Lower lobe of right lung (tissue), 2 donors: ENCODE results near the gene TRIM43. TPM values are rescaled to one million over a fixed set of nuclear protein-coding genes. Genes with fewer than 3 reads are reported as not detected.
"Not testable (repeated sequence)": the region's sequence is repeated elsewhere in the genome, so short reads cannot be mapped to it uniquely, and the experiment has no call there.

Source experiments
- ATAC-seq, 2 donors: fragments of 200-7000 bp; cut with Tn5 transposase; one replicate each; pipeline ENCODE4 v1.9.1; 2020 to 2022; ENCODE audit warnings: mild to moderate bottlenecking in 2 of 2, moderate library complexity in 2 of 2
- DNase-seq: peaks from one replicate; pipeline ENCODE4 v3.0.0-alpha.2; 2020
- H3K27ac ChIP-seq: fragments of 200-600 bp; one replicate; pipeline ENCODE4 v1.8.0; 2022
- H3K27me3 ChIP-seq: fragments of 200-600 bp; one replicate; pipeline ENCODE4 v1.8.0; 2022; ENCODE audit warnings: low read depth
- H3K36me3 ChIP-seq: fragments of 200-600 bp; one replicate; pipeline ENCODE4 v1.8.0; 2022; ENCODE audit warnings: mild to moderate bottlenecking
- H3K4me1 ChIP-seq: fragments of 200-600 bp; one replicate; pipeline ENCODE4 v1.8.0; 2022
- H3K4me3 ChIP-seq: fragments of 200-600 bp; one replicate; pipeline ENCODE4 v1.8.0; 2022; ENCODE audit warnings: mild to moderate bottlenecking
- H3K9me3 ChIP-seq: fragments of 200-600 bp; one replicate; pipeline ENCODE4 v1.8.0; 2022
- intact Hi-C: fragments of 100-400 bp; cut with DNase I; formaldehyde crosslinking; loops from one replicate; pipeline ENCODE4 v1.11.0; 2022
- total RNA-seq: library from RNA; stranded (reverse); fragmentation: NEBNext Ultra II Directional; extraction: Animal tissue kit (Norgen Biotek cat#: 25700); gene quantifications from one replicate; pipeline ENCODE4 v1.2.1, GENCODE V29; 2021
- donor health status: DM: no; HTN: yes; CAD: no; lungs with severe emphysema.

TRIM43 gene
- total RNA-seq, 1 donor from 2014 or later = not detected

DNA sequence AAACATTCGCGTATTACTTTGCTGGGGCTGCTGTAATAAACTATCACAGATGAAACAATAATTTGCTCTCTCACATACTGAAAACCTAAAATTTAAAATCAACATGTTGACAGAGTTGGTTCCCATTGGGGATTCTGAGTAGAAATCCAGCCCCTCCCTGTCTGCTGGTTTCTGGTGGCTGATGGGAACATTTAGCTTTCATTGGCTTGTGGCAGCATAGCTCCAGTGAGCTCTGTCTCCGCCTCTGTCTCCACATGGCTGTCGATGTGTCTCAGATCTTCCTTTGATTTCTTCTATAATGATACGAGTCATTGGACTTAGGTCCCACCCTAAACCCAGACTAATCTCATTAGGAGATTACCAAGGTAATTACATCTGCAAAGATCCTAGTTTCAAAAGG is 30.9 kb downstream of the TRIM43 start:
- H3K9me3 ChIP-seq, H3K36me3 ChIP-seq, ATAC-seq, H3K27me3 ChIP-seq, H3K27ac ChIP-seq, H3K4me1 ChIP-seq, DNase-seq, intact Hi-C loops, H3K4me3 ChIP-seq: not testable (repeated sequence)

DNA sequence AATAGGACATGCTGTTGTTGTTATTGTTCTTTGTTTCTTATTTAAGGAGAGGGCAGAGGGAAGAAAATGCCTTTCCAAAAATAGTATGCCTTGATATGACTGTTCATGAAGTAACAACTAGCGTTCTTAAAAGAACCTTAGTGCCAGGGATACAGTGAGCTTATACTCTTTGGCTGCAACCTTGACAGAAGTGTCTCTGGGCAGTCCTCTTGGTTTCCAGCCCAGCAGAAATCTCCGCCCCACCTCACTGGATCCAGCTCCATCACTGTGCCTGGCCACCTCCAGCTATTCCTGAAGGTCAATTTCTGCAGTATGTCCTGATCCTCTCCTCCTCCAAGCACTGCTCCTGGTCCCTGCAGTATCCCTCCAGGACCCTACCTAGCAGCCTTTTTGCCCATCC is 39.2 kb downstream of the TRIM43 start:
- ATAC-seq, H3K27ac ChIP-seq, H3K36me3 ChIP-seq, H3K4me1 ChIP-seq, DNase-seq, H3K4me3 ChIP-seq, intact Hi-C loops, H3K27me3 ChIP-seq, H3K9me3 ChIP-seq: not testable (repeated sequence)

DNA sequence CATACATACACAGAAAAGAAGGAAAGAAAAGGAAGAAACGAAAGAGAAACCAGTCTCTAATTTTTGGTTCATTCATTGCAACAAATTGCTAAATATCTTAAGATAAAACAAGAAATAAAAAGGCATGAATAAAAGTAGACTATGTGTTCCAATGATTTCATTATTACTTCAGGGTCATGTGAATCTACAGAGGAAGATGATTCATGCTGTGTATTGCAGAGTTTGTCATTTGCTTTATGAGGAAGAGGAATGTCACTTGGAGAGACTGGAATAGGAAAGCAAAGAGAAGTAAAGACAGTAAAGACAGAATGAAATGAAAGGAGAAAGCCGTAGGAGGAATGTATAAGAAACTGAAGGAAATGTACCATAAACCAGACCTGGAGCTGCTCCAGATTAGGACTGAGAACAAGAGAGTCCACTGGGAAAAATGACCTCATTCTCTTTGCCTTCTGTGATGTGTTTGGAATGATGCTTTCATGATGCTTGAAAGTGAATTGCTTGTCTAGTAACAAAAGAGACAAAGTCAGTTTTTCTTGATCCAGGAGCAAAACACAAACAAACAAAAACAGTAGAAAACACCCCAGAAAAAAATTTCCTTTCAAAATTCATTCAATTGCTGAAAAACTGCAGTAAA is 41.9 kb downstream of the TRIM43 start:
- H3K4me3 ChIP-seq, H3K27ac ChIP-seq, H3K9me3 ChIP-seq, intact Hi-C loops, H3K36me3 ChIP-seq, DNase-seq, H3K4me1 ChIP-seq, H3K27me3 ChIP-seq: not testable (repeated sequence)
- peak; percentile 42 to 54 for ATAC-seq

DNA sequence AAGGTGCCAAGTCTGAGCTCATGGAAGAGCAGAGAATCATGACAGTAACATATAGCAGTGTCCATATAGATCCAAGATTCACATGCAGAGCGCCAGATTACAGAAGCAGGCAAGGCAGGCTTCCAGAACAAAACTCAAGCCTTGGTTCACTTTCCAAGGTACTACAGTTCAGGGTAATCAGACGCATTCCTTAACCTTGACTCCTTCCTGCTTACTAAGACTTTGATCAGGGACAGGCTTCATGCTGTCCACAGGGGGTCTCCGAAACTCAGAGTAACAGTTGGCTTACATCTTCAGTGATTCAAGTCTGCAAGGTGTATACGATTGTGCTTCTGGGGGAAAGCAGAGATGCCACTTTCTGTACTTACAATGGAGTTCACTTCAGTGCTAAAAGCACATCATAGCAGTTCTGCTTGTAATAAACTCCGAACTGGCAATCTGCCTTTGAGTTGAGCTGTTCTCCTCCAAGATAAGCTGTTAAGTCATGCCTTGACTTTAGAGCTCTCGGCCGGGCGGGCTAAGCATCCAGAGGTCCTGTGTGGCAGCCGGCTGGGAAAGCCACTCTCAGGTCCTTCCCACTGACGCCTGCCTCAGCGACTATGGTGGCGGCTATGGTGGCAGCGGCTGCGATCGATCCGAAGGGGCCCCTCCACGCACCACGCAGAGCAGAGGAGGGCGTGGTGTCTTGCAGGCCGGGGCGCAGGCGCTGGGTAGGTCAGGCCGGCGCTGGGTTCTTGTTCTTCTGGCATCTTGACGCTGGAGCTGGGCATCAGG is 48.9 kb downstream of the TRIM43 start:
- DNase-seq, H3K4me3 ChIP-seq, intact Hi-C loops, H3K36me3 ChIP-seq, H3K27me3 ChIP-seq, H3K27ac ChIP-seq, H3K4me1 ChIP-seq, H3K9me3 ChIP-seq: not testable (repeated sequence)
- ATAC-seq = peak; percentile 62 to 78

DNA sequence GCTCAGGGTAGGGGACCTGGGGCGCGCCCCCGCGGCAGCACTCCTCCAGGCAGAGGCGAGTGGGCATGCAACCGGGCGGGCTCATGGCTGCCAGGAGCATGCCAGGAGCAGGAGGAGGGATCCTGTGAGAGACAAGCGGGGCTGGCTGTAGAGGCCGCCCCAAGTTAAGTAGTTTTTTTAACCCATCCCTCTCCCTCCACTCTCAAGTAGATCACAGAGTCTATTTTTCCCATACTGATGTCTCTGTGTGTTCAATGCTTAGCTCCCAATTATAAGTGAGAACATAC is 49.4 kb downstream of the TRIM43 start:
- H3K27me3 ChIP-seq, H3K36me3 ChIP-seq, H3K4me1 ChIP-seq, H3K4me3 ChIP-seq, H3K9me3 ChIP-seq, DNase-seq, H3K27ac ChIP-seq, intact Hi-C loops: not testable (repeated sequence)
- peak; percentile 55 to 61 for ATAC-seq

DNA sequence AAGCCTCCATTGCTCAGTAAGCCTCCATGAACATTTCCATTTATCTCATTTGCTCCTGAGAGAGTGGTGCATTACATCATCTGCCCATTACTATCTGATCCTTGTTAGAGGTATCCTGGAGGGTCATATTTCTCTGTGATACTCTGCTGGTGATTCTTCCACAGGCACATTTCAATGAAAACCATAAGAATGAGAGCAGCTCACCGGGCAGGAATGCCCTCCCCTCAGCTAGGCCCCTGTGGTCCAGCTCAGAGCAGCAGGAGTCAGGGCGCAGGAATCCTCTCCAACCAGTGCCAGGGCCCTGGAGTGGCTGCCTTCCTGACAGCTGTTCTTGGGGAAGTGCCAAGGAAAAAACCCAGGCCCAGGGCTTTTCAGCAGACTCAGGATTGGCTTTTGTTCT is 50.0 kb downstream of the TRIM43 start:
- H3K27ac ChIP-seq, H3K27me3 ChIP-seq, H3K4me3 ChIP-seq, DNase-seq, intact Hi-C loops, H3K9me3 ChIP-seq, H3K4me1 ChIP-seq, H3K36me3 ChIP-seq: not testable (repeated sequence)
- ATAC-seq = peak; percentile 64 to 74

DNA sequence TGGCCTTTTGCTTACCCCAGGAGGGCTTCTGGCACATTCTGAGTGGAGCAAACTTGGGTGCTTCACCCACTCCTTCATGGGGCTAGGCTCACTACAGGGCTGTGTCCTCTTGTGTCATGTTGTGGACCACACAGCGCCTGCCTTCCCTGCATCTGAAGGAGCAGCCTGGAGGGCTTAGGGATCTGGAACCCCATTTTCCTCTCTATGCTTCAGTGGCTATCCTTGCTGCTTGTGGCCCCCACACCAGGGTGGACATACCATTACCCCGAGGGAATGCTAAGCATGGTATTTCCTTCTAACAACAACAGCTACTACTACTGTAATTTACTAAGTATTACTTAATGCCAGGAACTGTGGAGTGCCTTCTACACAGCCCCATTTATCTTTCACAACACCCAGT is 50.6 kb downstream of the TRIM43 start:
- intact Hi-C loops, ATAC-seq, H3K27me3 ChIP-seq, H3K36me3 ChIP-seq, DNase-seq, H3K9me3 ChIP-seq, H3K27ac ChIP-seq, H3K4me3 ChIP-seq, H3K4me1 ChIP-seq: not testable (repeated sequence)

DNA sequence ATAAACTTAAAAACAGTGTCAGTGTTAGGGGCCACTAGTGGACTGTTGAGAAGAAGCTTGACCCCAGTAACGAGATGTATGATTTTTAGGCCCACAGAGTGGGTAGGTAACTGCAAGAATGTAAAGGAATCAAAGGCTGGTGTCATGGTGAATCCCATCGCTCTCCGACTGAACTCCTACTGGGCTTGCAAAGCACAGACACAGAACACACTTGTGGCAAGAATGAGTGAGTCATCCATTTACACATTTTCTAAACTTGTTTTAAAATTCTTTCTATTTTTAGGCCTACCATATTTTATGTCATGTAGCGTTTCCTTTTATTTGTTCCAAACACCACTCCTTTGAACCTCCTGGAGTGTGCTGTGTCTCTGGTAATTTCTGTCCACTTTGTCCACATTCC is 51.1 kb downstream of the TRIM43 start:
- ATAC-seq, H3K36me3 ChIP-seq, H3K9me3 ChIP-seq, H3K4me1 ChIP-seq, H3K4me3 ChIP-seq, H3K27me3 ChIP-seq, intact Hi-C loops, H3K27ac ChIP-seq, DNase-seq: not testable (repeated sequence)

DNA sequence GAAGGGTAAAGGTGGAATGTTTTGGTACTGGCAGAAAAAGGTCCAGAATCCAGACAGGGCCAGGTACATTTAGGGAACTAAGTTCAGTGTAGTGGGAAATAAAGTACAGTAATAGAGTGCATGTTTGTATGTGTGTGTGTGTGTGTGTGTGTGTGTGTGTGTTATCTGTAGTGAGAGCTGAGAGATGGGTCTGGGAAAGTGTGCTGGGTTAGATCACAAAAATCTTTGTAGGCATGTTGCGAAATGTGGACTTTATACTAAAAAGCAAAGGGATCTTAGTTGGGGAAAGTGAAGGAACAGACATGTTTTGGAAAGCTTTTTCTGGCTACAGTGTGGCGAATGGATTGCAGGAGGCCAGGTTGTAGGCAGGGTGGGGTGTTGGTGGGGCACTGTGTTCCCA is 53.5 kb downstream of the TRIM43 start:
- not testable (repeated sequence) for H3K27ac ChIP-seq

DNA sequence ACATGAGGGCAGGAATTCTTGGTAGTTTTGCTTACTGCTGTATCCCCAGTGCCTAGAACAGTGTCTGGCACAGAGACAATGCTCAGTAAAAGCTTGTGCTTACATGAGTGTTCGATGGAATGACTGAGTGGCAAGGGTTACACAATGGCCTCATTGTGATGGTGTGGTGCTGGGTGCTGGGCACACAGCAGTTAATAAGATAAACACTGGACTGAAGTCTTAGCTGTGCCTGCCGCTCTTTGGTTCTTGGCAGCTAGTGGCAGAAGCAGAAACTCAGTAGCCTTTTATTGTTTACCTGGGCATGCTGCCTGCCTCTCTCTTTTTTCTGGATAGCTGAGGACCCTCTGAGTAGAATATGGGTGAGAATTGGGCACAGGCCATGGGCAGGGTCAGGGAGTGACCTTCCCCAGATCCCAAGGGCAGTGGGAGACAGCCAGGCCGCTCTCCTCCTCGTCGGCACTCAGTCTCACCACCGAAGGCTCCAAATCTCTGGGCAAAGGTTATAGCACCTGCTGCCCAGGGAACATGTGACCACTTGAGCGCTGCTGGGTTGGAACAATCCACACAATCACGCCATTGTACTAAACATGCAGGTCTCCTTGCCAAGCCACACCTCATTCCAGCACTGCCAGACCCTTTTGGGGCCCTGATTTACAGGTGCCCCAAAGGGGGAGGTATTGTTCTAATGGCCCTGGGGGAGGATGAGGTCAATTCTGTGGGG is 54.6 kb downstream of the TRIM43 start:
- DNase-seq, H3K4me3 ChIP-seq, H3K27me3 ChIP-seq, H3K27ac ChIP-seq, H3K9me3 ChIP-seq, H3K4me1 ChIP-seq, H3K36me3 ChIP-seq, intact Hi-C loops: not testable (repeated sequence)
- peak; percentile 85 to 88 for ATAC-seq

More for the DNA sequence above, 53.5 kb downstream of the TRIM43 start:
- H3K9me3 ChIP-seq, H3K4me1 ChIP-seq, H3K27me3 ChIP-seq, H3K36me3 ChIP-seq, intact Hi-C loops, DNase-seq, ATAC-seq, H3K4me3 ChIP-seq: not testable (repeated sequence)

DNA sequence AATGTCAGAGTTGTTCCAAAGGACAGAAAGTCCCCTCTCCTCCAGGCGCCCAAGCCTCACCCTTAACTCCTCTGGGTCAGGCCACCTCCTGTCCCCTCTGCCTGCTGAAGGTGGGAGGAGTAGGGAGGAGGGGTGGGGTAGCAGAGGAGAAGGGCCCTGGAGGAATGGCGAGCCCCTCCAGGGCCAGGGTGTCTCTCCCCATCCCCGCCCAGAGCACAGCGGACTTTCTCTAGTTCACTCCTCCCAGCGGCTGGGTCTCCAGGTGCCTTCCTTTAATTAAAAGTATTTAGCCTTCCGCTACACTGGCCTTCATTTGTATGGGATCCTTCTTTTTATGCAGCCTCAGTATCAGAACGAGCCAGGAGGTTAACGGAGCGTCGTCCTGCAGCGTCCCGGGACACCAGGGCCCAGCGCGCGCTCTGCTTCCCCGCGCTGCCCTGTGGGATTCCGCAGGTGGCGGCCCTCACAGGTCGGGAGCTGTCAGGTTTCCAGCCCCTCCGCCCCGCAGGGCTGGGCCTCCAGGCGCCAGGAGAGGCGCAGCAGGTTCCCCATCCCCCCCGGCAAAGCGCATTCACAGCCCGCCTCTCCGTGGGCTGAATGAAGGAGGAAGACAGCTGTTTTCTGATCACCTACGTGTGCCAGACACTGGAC is 57.2 kb downstream of the TRIM43 start:
- ATAC-seq, DNase-seq, H3K4me3 ChIP-seq, H3K9me3 ChIP-seq, H3K27me3 ChIP-seq, H3K4me1 ChIP-seq, H3K36me3 ChIP-seq, intact Hi-C loops, H3K27ac ChIP-seq: not testable (repeated sequence)
